ENCODE results near the gene TYSND1.
A peak's percentile ranks its signal among the peaks of the same experiment; 100 is the strongest.
"Not testable (repeated sequence)": the region's sequence is repeated elsewhere in the genome, so short reads cannot be mapped to it uniquely, and the experiment has no call there.

Gene TYSND1

GRCh38 chr10:70163448-70163847 is 16.9 kb upstream of the TYSND1 start:
- no peak for DNase-seq

- DNase-seq = peak; percentile 49
These were observed 16.3 kb upstream of the TYSND1 start for GRCh38 chr10:70162892-70163201.

DNA sequence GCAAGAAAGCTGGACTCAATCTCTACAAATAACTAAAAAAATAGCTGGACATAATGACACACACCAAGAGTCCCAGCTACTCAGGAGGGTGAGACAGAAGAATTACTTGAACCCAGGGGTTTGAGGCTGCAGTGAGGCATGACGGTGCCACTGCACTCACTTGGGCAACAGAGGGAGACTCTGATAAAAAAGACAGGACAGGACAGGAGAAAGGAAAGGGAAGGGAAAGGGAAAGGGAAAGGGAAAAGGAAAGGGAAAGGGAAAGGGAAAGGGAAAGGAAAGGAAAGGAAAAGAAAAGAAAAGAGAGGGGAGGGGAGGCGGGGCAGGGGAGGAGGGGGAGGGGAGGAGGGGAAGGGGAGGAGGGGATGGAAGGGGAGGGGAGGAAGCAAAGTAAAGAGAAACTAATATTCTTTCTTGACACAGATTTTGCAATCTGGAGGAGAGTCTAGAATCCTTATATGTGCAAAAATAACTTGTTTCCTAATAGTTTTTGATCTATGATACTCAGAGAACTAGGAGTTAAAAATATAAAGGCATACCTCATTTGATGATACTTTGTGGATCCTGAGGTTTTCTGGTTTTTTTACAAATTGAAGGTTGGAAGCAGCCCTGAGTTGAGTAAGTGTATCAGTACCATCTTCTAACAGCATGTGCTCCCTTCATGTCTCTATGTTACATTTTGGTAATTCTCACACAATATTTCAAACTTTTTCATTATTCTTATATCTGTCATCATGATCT is 15.8 kb upstream of the TYSND1 start:
- DNase-seq = no peak

GRCh38 chr10:70160798-70161197 is 14.3 kb upstream of the TYSND1 start:
- no peak for DNase-seq

DNA sequence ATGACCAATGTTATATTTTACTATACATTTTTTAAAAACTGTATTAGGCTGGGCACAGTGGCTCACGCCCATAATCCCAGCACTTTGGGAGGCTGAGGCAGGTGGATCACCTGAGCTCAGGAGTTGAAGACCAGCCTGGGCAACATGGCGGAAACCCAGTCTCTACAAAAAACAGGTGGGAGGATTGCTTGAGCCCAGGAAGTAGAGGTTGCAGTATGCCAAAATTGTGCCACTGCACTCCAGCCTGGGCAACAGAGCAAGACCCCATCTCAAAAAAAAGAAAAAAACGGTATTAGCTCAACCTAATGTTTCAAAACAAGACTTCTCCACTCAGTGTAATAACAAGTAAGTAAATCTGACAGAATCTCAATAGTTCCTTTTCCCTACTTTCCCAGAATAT is 12.9 kb upstream of the TYSND1 start:
- not testable (repeated sequence) for DNase-seq

GRCh38 chr10:70158113-70158512 is 11.6 kb upstream of the TYSND1 start:
- DNase-seq = no peak

- no peak for DNase-seq
These were observed 8.8 kb upstream of the TYSND1 start for GRCh38 chr10:70155255-70155838.

DNA sequence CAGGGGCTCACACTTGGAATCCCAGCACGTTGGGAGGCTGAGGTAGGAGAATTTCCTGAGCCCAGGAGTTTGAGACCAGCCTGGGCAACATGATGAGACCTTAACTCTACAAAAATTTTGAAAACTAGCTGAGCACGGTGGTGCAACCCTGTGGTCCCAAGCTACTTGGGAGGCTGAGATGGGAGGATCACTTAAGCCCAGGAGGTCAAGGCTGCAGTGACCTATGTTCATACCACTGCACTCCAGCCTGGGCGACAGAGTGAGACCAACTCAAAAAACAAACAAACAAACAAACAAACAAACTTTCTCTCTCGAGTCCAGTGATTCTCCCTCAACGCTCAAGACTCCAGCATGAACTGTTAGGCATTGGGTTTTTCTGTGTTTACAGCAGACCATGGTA is 2.0 kb upstream of the TYSND1 start:
- DNase-seq = no peak

DNA sequence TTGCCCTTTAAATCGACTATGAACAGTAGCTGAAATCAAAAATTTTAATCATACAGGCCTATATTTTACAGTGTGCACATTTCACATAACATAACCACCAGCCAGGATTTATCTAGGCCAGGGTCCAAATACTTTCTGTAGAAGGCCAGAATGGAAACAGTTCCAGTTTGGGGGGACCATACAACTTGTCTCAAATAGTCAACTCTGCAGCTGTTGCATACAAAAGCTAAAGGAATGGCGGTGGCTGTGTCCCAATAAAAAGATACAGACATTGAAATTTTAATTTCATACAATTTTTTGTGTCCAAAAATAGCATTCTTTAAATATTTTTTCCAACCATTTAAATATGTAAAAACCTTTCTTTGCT is 742 bp upstream of the TYSND1 start:
- no peak for DNase-seq

DNA sequence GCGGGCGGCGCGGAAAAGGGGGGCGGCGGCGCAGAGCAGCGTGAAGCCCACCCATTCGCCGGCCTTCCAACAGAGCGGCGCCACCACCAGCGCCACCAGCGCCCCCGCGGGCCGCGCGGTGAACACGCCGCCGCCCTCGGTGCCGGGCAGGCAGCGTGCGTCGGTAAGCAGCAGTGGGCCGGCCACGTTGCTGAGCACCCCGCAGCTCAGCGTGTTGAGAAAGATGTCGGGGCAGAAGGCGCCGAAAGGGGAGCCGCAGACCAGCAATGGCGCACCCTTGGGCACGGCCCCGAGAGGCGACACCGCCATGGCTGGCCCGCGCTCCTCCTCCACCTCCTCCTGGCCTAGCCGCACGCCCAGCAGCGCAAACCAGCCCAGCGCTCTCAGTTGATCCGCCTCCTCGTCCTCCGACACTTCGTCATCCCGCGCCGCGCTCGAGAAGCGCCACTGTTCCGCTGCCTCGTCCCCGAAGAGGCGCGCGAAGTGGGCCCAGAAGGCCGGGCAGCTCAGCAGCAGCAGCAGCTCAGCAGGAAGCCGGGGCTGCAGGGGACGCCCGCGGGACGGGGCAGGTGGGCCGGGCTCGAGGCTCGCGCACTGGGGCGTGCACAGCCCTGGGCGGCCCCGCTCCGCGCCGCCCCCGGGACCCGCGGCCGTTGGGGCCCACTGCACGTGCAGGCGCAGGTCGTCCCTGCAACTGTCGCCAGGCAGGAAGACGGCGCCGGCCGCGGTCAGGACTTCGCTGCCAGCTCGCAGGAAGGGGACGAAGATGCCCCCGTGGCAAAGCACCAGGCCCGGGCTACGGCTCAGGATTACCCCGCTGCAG is 623 bp downstream of the TYSND1 start:
- DNase-seq = peak; percentile 74

GRCh38 chr10:70145166-70145665 is 1.3 kb downstream of the TYSND1 start:
- no peak for DNase-seq

GRCh38 chr10:70144372-70145110 is 2.0 kb downstream of the TYSND1 start:
- DNase-seq = no peak

GRCh38 chr10:70142555-70142954 is 3.9 kb downstream of the TYSND1 start:
- no peak for DNase-seq

GRCh38 chr10:70140297-70140696 is 6.2 kb downstream of the TYSND1 start:
- no peak for DNase-seq

GRCh38 chr10:70139997-70140250 is 6.6 kb downstream of the TYSND1 start:
- DNase-seq = no peak

- no peak for DNase-seq
These were observed 7.1 kb downstream of the TYSND1 start for GRCh38 chr10:70139151-70139996.

GRCh38 chr10:70137927-70138883 is 8.3 kb downstream of the TYSND1 start:
- no peak for DNase-seq

DNA sequence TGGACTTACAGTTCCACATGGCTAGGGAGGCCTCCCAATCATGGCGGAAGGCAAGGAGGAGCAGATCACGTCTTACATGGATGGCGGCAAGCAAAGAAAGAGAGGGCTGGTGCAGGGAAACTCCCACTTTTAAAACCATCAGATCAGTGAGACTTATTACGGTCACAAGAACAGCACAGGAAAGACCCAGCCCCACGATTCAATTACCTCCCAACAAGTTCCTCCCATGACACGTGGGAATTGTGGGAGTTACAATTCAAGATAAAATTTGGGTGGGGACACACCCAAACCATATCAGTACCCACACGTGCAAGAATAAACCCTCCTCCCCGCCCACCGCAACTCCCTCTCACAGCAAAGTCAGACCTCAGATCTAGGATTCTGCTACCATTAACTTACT is 9.4 kb downstream of the TYSND1 start:
- no peak for DNase-seq

DNA sequence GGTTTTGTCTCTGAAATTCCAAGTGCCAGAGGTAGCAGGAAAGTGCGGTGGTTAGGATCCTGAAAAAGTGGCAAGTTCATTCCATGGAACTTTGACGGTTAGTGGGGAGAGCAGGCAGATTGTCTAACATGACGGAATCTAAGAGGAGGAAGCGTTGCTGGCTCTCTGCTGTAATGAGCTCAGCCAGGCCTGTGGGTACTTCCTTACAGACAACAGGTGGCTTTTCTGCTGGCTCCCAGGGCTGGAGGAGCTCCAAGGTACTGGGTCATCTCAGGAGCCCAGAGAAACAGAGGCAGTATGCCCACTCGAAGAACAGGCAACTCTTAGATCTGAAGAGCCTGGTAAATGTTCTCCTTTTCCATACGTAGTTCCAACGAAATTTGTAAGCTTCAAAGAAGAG is 10.8 kb downstream of the TYSND1 start:
- DNase-seq = no peak

- no peak for DNase-seq
These were observed 11.5 kb downstream of the TYSND1 start for GRCh38 chr10:70135046-70135445.
